Mesothelial cell of epicardium (in vitro differentiated cells): ENCODE results near the gene NR1I3. TPM values are rescaled to one million over a fixed set of nuclear protein-coding genes. Genes with fewer than 3 reads are reported as not detected.

ENCODE experiments used
- DNase-seq, 2 experiments: peaks; one replicate each; pipeline ENCODE4 v3.0.0; 2021; ENCODE audit warnings: low spot score in 2 of 2; ENCODE audit not compliant: unreplicated experiment in 2 of 2
- H3K27ac Mint-ChIP-seq: 2 replicates; pipeline ENCODE4 v1.8.0; 2021; ENCODE audit warnings: mixed read lengths
- H3K27me3 Mint-ChIP-seq: 2 replicates; pipeline ENCODE4 v1.8.0; 2021; ENCODE audit warnings: low read depth, mixed read lengths
- H3K36me3 Mint-ChIP-seq: 2 replicates; pipeline ENCODE4 v1.8.0; 2021; ENCODE audit warnings: mixed read lengths
- H3K4me1 Mint-ChIP-seq: 2 replicates; pipeline ENCODE4 v1.8.0; 2021; ENCODE audit warnings: mixed read lengths
- H3K4me3 Mint-ChIP-seq: 2 replicates; pipeline ENCODE4 v1.8.0; 2021; ENCODE audit warnings: mild to moderate bottlenecking, moderate library complexity, mixed read lengths
- H3K9me3 Mint-ChIP-seq: 2 replicates; pipeline ENCODE4 v1.8.0; 2021; ENCODE audit warnings: mixed read lengths
- CTCF ChIP-seq: fragments of 200-600 bp; sonication (generic); IDR thresholded peaks from one replicate; pipeline ENCODE4 v1.5.0; 2021; ENCODE audit warnings: antibody characterized with exemption; ENCODE audit not compliant: unreplicated experiment
- total RNA-seq: library from RNA; stranded (reverse); gene quantifications from 3 replicates; pipeline ENCODE4 v1.2.1, GENCODE V29; 2021

Gene NR1I3
- total RNA-seq, 1 donor from 2014 or later, result not detected

GRCh38 chr1:161244888-161245287 lies 6.9 kb upstream of the NR1I3 start:
- Mint-ChIP-seq H3K4me1 (no peaks in the 10 kb centered on the region), H3K36me3 (no peaks in the 10 kb centered on the region), H3K4me3 (no peak overlapping the region), H3K27ac (no peak overlapping the region), H3K9me3 (peaks cover 3% of the 10 kb centered on the region), H3K27me3 (no peaks in the 10 kb centered on the region)
- no peak for DNase-seq
- no peak for TF ChIP-seq CTCF

DNA sequence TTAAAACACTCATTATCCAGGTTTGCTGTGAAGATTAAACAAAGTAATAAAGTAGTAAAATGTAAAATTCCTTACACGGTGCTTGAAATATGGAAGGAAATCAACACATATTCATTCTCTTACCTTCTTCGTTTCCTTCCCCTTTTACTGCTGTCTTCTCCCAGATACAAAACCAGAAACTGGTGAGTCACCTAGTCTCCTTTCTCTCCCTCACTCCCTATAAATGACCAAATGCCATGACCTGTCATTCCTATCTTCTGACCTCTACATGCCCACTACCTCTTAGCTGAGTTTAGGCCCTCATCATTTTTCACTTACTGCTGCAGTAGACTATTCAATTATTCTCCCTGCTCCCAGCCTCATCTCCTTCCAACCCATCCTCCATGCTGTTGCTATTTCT lies 4.3 kb upstream of the NR1I3 start:
- H3K27me3 Mint-ChIP-seq, result no peaks in the 10 kb centered on the region
- H3K27ac Mint-ChIP-seq, result no peak overlapping the region
- DNase-seq, result no peak

GRCh38 chr1:161241682-161242081 lies 3.7 kb upstream of the NR1I3 start:
- Mint-ChIP-seq H3K4me3 (no peak overlapping the region), H3K27me3 (no peaks in the 10 kb centered on the region), H3K36me3 (no peaks in the 10 kb centered on the region), H3K9me3 (no peaks in the 10 kb centered on the region), H3K27ac (no peak overlapping the region), H3K4me1 (no peaks in the 10 kb centered on the region)
- DNase-seq, result no peak
- no peak for TF ChIP-seq CTCF

More for the DNA sequence above, 4.3 kb upstream of the NR1I3 start:
- Mint-ChIP-seq H3K36me3 (no peaks in the 10 kb centered on the region), H3K4me3 (no peak overlapping the region), H3K9me3 (no peaks in the 10 kb centered on the region), H3K4me1 (no peaks in the 10 kb centered on the region)
- TF ChIP-seq CTCF, result no peak

- H3K27ac Mint-ChIP-seq, result no peak overlapping the region
- DNase-seq, result no peak
- TF ChIP-seq CTCF, result no peak
- no peaks in the 10 kb centered on the region for H3K9me3 Mint-ChIP-seq
- H3K27me3 Mint-ChIP-seq, result no peaks in the 10 kb centered on the region
- no peaks in the 10 kb centered on the region for H3K36me3 Mint-ChIP-seq
- H3K4me1 Mint-ChIP-seq, result no peaks in the 10 kb centered on the region
- no peak overlapping the region for H3K4me3 Mint-ChIP-seq
Measured at GRCh38 chr1:161235957-161236775, 1.8 kb downstream of the NR1I3 start.

DNA sequence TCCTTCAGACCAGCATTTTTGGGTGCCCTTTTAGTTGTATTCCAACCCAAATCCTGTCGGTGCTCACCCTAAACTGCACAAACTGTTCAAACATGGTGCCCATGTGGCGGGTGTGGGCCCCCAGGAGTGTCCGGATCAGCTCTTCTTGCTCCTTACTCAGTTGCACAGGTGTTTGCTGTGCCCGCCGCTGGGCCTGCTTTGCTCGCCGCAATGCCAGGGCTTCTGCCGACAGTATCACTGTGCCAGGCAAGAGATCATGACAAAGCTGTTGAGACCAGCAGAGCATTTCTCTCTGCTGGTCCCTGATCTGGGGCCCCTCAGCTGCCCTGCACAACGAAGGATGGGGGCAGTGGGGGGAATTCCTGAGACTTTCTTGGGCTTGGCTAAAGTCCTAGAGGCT lies 4.9 kb downstream of the NR1I3 start:
- H3K27ac Mint-ChIP-seq, result no peak overlapping the region
- no peak overlapping the region for H3K4me3 Mint-ChIP-seq
- no peak for DNase-seq
- no peak for TF ChIP-seq CTCF
- peaks cover 4% of the 10 kb centered on the region for H3K36me3 Mint-ChIP-seq
- no peaks in the 10 kb centered on the region for H3K27me3 Mint-ChIP-seq
- no peaks in the 10 kb centered on the region for H3K4me1 Mint-ChIP-seq
- no peaks in the 10 kb centered on the region for H3K9me3 Mint-ChIP-seq
